GM19099 (cell line): ENCODE measurements around the gene MEN1.

ENCODE experiments used
- POLR2A ChIP-seq: IDR thresholded peaks from 3 replicates; pipeline ENCODE4 v1.6.1; 2011; ENCODE audit warnings: low read depth; ENCODE audit not compliant: insufficient read length; ENCODE audit errors: extremely low read depth

MEN1 gene

DNA sequence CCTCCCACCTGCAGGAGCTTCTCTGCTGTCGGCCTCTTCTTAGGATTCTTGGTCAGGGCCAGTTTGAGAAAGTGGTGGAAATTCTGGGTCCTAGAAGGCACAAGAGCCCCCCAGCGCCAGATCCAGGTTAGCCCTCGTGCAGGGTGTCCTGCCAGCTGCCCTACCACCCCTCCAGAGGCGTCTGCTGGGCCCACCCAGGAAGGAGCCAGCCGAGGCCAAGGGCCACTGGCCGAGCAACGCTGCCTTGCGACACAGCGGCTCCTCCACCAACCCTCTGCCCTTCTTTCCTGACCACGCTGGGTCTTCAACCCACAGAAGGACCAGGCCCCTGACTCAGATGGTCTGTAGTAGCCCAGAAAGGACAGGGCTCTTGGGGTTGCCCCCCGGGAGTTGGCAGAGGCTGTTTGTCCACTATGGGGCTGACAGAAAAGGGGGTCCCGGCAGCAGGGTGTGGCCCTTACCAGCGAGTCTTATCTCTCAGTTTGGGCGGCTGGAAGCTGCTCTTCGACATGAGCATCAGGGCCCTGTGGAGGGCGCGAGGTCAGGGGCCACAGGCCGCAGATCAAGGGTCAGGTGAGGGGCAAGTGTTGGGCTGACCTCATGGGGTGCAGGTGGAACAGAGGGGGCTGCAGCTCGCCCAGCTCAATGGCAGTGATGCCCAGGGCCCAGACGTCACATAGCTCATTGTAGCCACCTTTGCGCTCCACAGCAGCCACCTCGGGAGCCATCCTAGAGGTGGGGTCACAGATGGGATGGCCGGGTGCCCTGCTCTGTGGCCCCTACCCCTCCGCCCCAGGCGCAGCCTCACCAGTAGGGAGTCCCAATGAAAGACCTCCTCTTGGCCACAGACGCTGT is 9.8 kb downstream of the MEN1 start:
- no peak for TF ChIP-seq POLR2A

DNA sequence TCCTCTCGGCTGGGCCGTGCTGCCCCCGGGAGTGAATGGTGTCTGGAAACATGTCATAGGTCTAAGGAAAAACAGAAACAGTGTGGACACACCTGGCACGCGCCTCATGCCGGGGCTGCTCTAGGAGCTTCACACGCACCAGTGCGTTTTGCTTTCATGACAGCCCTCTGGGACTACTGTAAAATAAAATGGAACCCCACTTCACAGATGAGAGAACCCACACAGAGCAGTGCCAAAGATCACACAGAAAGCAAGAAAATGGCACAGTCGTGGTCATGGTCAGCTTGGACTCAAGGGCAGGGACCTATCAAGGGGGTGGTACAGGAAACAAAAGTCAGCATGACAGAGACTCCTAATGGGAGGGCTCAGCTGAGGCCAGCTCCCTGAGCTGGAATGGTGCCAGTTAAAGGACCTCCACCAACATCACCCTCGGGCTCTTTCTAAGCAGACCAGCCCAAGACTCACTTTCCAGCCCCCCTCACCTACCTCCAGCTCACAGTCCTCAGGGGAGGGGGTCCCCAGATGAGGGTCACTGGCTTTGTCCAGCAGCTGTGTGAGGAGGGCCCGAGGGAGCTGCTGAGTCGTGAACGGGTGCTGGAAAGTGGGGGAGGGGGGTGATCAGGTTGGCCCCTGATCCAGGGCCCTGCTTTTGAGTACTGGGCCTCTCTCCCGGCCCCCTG is 10.6 kb downstream of the MEN1 start:
- no peak for TF ChIP-seq POLR2A

DNA sequence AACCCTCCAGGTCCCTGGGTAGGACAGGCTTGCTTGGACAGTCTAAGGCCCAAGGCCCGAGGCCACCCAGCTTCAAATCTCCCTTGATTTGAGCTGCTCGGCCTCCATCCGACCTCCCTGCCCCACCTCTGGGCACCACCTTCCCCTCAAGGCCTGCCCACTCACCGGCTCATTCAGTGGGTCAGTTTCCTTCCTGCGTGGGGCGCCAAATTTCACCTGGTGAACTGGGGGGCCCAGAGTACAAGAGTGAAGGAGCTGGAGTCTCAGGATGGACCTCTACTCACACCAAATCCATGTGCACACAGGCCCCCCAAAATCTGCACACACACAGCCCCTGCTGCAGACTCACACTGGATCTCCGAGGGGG is 11.1 kb downstream of the MEN1 start:
- no peak for TF ChIP-seq POLR2A

DNA sequence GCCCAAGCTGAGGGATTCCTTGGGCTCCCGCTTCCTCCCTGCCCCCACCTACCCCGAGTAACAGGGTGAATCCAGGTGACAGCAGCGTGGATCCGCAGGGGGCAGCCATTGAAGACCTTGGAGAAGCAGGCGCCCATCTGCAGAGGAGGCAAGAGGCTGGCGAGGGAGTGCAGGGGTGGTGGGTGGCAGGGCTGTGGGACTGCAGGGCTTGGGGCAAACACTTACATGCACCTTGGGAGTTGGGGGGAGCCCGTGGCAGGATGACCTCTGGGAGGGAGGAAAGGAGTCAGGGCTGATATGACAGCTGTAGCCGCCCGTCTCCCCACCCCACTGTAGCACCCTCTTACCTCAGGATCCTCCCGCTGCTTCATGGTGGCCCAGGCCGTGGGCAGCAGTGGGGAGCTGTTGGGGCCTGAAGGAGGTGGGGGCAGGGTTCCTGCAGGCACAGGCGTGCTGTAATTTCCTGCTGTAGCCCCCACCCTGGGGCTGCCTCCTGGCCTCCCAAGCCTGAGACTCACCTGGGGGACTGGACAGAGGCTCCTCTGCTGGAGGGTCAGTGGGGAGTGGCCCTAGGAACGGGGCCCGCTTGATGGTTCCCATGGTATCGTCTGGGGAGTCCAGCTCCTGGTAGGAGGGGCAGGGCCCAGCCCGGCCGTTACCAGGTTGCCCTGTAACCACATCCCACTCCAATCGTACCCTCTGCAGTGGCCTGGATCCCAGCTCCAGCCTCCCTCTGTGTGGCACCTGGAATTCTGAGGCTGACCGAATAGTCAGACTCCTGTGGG is 13.4 kb downstream of the MEN1 start:
- no peak for TF ChIP-seq POLR2A

DNA sequence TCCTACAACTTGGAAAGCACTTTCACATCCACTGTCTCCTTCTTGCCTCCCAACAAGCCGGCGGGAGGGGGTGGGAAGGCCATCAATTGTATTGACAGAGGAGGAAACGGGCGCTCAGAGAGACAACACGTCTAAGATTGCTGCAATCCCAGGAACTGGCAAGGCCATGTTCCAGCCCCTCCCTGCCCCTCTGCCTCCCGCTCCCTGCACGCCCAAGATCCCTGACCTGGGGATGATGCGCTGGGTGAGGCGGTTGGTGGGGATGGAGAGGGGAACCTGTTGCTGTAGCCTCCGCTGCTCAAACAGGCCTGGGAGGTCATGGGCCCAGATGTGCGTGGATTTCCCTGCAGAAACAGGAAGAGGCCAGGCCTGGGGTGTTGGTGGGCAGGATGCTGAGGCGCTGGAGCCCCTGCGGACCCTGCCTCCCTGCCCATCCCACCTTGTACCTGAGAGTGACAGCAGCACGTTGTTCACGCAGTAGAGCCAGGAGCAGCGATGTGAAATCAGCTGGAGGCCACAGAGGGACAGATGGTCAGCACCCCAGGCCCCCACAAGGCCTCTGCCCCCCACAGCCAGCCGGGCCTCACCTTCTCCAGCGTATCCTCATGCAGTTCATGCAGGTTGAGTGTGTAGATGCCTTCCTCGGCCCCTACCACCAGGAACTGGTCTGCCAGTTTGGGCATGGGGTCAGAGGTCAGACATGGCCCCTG is 14.1 kb downstream of the MEN1 start:
- TF ChIP-seq POLR2A, result no peak

DNA sequence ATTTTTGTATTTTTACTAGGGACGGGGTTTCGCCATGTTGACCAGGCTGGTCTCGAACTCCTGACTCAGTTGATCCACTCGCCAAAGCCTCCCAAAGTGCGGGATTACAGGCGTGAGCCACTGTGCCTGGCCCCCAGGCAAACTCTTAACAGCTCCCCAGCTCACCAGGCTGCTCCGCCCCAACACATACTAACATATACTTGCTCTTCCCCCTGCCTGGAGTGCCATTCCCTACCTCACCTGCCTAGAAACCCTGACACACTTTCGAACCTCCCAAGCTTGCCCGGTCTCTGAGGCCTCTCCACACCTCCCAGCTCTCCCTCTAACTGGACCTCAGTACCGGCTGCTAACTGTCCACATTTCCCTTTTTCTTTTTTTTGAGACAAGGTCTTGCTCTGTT is 15.8 kb downstream of the MEN1 start:
- no peak for TF ChIP-seq POLR2A

DNA sequence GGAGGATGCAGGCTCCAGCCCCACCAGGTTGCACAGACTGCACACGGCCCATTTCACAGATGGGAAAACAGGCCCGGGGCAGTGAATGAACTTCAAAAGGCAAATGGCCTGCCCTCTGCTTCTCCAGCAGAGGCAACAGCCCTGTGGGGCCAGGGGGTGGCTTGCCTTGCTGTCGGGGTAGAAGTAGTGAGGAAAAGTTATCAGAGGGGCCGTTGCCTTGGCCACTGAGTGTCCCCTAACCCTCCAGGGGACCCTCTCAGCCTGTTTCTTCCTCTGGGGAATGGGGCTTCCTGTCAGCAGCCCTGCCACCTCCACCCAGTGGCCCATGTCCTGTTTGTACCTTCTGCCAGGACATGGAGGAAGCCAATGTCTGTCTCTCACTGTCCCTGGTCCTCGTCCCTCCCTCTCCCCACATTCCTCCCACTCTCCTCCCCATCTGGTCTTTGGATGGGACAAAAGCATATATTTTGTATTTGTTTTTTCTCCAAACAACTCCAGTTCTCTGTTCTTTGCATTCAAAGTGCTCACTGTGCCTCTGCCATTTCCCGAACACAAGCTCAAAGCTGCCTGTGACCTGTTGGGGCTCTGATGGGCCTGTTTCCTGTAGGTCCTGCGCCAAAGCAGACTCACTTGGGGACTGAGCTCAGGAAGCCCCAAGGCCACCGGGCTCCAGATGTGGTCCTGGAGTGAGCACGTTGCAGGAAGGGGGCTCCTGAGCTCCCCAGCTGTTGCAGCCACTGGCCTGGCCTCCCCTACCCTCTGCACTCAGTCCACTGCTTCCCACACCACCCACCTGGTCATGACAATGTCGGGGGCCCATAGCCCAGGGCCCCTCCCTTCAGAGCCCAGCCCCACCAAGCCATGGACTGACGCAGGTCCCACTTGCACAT is 16.8 kb downstream of the MEN1 start:
- TF ChIP-seq POLR2A, result no peak

DNA sequence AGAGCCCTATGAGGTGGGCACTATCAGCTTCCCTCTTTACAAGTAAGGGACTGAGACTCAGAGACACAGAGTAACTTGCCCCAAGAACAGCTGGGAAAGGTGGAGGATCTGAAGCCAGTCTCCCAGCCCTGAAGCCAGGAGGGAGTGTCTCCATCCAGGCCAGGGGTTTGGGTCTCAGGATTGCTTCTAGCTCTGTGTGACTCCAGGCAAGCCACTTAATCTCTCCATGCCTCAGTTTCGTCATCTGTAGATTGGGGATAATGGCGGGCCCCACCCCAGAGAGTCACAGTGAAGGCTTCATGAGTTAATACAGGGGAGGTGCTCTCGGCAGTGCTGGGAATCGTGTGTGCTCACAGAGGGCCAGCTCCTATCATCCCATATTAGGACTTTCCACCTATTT is 17.9 kb downstream of the MEN1 start:
- no peak for TF ChIP-seq POLR2A

DNA sequence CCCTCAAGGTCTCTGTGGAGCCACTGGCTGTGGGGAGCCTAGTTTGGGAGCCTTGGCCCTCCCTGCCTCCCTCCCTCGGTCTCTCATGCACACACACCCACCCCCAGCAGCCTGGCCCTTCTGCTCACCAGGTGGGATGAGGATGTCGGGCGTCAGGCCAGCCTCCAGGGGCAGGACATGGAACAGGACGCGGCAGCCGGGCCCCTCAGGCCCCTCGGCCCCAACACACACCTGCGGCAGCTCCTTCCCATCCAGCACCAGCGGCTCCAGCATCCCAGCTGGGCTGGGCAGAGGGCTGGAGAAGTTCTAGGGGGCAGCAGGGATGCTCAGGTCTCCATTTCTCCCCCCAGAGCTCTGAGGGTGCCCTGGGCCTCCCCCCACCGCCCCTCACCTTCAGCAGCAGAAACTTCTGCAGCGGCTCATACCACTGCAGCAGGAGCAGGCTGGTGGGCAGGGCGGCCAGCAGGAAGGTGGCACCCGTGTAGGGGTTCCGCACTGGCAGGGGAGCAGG is 18.5 kb downstream of the MEN1 start:
- TF ChIP-seq POLR2A, result no peak

DNA sequence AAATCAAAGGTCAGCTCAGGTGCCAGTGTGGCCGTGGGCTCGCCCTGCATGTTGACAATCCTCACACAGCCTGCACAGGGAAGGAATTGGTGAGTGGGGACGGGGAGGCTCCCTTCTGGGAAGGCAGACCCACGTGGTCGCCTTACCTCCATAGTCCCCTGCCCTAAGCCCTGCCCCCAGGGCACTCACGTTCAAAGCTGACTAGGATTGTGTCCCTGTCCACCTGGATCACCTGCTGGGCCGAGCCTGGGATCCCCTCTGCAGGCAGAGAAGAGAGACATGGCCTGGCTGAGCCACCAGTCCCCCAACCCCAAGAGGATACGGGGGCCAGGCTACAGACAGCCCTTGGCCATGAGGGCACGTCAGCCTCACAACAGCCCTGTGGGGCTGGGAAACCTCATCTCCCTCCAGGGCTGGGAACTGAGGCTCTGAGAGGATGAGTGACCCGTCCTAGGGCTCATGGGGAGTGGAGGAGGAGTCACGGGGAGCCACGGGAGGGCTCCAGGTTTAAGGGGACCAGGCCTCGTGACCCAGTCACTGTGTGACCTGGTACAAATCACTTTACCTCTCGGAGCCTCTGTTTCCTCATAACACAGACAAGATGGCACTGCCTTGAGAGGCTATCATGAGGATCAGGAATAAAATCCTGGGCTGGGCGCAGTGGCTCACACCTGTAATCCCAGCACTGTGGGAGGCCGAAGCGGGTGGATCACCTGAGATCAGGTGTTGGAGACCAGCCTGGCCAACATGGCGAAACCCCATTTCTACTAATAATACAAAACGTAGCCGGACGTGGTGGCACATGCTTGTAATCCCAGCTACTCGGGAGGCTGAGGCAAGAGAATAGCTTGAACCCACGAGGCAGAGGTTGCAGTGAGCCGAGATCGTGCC is 19.9 kb downstream of the MEN1 start:
- no peak for TF ChIP-seq POLR2A

DNA sequence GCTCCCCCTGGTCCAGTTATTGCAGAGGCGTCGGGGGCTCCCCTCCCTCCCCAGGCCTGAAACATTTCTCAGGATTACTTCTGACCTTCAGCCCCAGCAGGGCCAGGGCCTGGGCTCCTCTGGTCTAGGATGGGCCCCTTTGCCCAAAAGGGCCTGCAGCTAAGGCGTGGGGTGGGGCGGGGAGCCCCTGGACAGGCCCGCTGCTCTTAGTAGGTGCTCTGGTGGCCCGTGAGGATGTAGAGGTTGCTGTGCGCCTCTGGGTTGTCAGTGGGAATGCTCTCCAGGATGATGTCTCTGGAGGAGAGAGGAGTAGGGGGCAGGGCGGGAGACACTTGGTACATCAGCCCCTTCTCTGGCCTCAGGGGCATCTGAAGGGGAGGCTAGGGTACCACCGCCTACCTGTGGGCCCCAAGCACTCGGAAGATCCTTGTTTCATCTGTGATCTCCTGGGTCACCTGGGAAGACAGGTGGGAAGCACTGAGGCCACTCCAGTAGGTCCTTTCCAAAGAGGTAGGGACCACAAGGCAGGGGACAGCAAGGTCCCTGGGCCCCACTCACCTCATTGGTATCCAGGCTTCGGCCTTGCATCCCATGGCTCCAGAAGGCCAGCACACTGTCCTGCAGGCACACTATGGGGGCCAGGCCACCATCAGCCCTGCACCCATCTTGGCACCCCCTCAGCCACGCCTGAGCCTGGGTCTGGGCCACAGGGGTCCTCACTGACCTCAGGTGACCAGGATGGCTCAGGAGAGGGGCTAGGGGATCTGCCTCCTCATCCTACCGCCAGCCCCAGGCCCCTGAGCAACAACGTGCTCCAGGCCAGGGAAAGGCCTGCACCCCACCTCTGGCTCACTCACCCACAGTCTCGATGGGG is 20.8 kb downstream of the MEN1 start:
- TF ChIP-seq POLR2A, result no peak
